OCI-LY3 (cell line): ENCODE data around the gene EMILIN3.

Experiments
- H2AFZ ChIP-seq: fragments of 200-600, 300-600 bp; shearing (Covaris generic); 2 replicates; pipeline ENCODE4 v1.6.0; 2014; ENCODE audit warnings: antibody characterized with exemption, low read depth, low read length
- H3K27ac ChIP-seq: fragments of 200-600, 300-600 bp; sonication (generic); 2 replicates; pipeline ENCODE4 v1.5.1; 2014; ENCODE audit warnings: mild to moderate bottlenecking, low read length, moderate library complexity, mixed read lengths
- H3K27me3 ChIP-seq: fragments of 200-600, 300-600 bp; sonication (generic); 2 replicates; pipeline ENCODE4 v1.6.1; 2014; ENCODE audit warnings: low read depth, low read length, mixed read lengths
- H3K36me3 ChIP-seq: fragments of 200-600, 300-600 bp; sonication (generic); replicated peaks from 2 replicates; pipeline ENCODE3; 2014; ENCODE audit warnings: low read depth, low read length, mixed read lengths
- H3K4me1 ChIP-seq: fragments of 300-600, 200-600 bp; sonication (generic); 2 replicates; pipeline ENCODE4 v1.6.1; 2014; ENCODE audit warnings: low read length, mixed read lengths
- H3K4me2 ChIP-seq: fragments of 200-600, 300-600 bp; sonication (generic); 2 replicates; pipeline ENCODE4 v1.6.1; 2014; ENCODE audit warnings: low read length, mixed read lengths
- H3K4me3 ChIP-seq: fragments of 300-600, 200-600 bp; sonication (generic); 2 replicates; pipeline ENCODE4 v1.5.1; 2014; ENCODE audit warnings: antibody characterized with exemption, mild to moderate bottlenecking, low read length, moderate library complexity
- H3K79me2 ChIP-seq: fragments of 300-600, 200-600 bp; shearing (Covaris generic); 2 replicates; pipeline ENCODE4 v1.6.1; 2014; ENCODE audit warnings: mild to moderate bottlenecking, low read length, mixed read lengths
- H3K9ac ChIP-seq: fragments of 300-600, 200-600 bp; shearing (Covaris generic); 2 replicates; pipeline ENCODE4 v1.6.0; 2014; ENCODE audit warnings: mild to moderate bottlenecking, low read length, moderate library complexity
- H3K9me3 ChIP-seq: fragments of 200-600, 300-600 bp; shearing (Covaris generic); 2 replicates; pipeline ENCODE4 v1.6.1; 2014; ENCODE audit warnings: low read length, mixed read lengths; ENCODE audit not compliant: insufficient read depth
- H4K20me1 ChIP-seq: fragments of 200-600, 300-600 bp; sonication (generic); 2 replicates; pipeline ENCODE4 v1.6.1; 2016; ENCODE audit warnings: low read length, mixed read lengths; ENCODE audit not compliant: insufficient read depth
- CTCF ChIP-seq: fragments of 200-600, 300-600 bp; sonication (generic); IDR thresholded peaks from 2 replicates; pipeline ENCODE4 v1.5.1; 2014; ENCODE audit warnings: antibody characterized with exemption, low read length, low read depth
- EZH2phosphoT487 ChIP-seq: fragments of 200-600 bp; shearing (Covaris generic); IDR thresholded peaks from 2 replicates; pipeline ENCODE4 v1.6.1; 2018; ENCODE audit warnings: antibody characterized with exemption, mixed run types, low read depth

Gene EMILIN3

GRCh38 chr20:41330343-41330720, 36.3 kb downstream of the EMILIN3 start:
- Histone ChIP-seq H3K9me3 (no peaks in the 10 kb centered on the region), H3K4me3 (no peak overlapping the region), H3K4me2 (no peak overlapping the region), H3K79me2 (no peaks in the 10 kb centered on the region), H3K4me1 (no peaks in the 10 kb centered on the region), H3K36me3 (no peaks in the 10 kb centered on the region), H4K20me1 (no peaks in the 10 kb centered on the region), H3K27me3 (peaks cover 12% of the 10 kb centered on the region), H3K27ac (no peak overlapping the region), H2AFZ (no peak overlapping the region), H3K9ac (no peak overlapping the region)
- TF ChIP-seq EZH2phosphoT487 (no peak), CTCF (no peak)

- no peak overlapping the region for H3K4me3 ChIP-seq
- no peaks in the 10 kb centered on the region for H4K20me1 ChIP-seq
These were observed 36.9 kb downstream of the EMILIN3 start for GRCh38 chr20:41329435-41330342.

GRCh38 chr20:41327178-41327577, 39.4 kb downstream of the EMILIN3 start:
- H4K20me1 ChIP-seq = no peaks in the 10 kb centered on the region
- H3K9ac ChIP-seq = no peak overlapping the region
- peaks cover 12% of the 10 kb centered on the region for H3K27me3 ChIP-seq
- H3K4me3 ChIP-seq = no peak overlapping the region
- TF ChIP-seq CTCF (no peak), EZH2phosphoT487 (no peak)
- no peak overlapping the region for H2AFZ ChIP-seq
- H3K36me3 ChIP-seq = no peaks in the 10 kb centered on the region
- no peaks in the 10 kb centered on the region for H3K4me1 ChIP-seq
- no peak overlapping the region for H3K4me2 ChIP-seq
- no peaks in the 10 kb centered on the region for H3K9me3 ChIP-seq
- no peak overlapping the region for H3K27ac ChIP-seq
- no peaks in the 10 kb centered on the region for H3K79me2 ChIP-seq

More at GRCh38 chr20:41329435-41330342, 36.9 kb downstream of the EMILIN3 start:
- no peak overlapping the region for H2AFZ ChIP-seq
- no peaks in the 10 kb centered on the region for H3K9me3 ChIP-seq
- H3K27me3 ChIP-seq = peaks cover 12% of the 10 kb centered on the region
- no peak overlapping the region for H3K9ac ChIP-seq
- TF ChIP-seq CTCF = no peak
- TF ChIP-seq EZH2phosphoT487 = no peak
- H3K27ac ChIP-seq = no peak overlapping the region
- no peaks in the 10 kb centered on the region for H3K79me2 ChIP-seq
- no peak overlapping the region for H3K4me2 ChIP-seq
- no peaks in the 10 kb centered on the region for H3K36me3 ChIP-seq
- no peaks in the 10 kb centered on the region for H3K4me1 ChIP-seq

- H3K36me3 ChIP-seq = no peaks in the 10 kb centered on the region
- H3K4me1 ChIP-seq = peaks cover 12% of the 10 kb centered on the region
- H3K27ac ChIP-seq = no peak overlapping the region
- H3K4me3 ChIP-seq = no peak overlapping the region
- TF ChIP-seq CTCF = no peak
- no peak for TF ChIP-seq EZH2phosphoT487
- H3K9me3 ChIP-seq = no peaks in the 10 kb centered on the region
- no peak overlapping the region for H3K4me2 ChIP-seq
- no peak overlapping the region for H3K9ac ChIP-seq
- no peaks in the 10 kb centered on the region for H4K20me1 ChIP-seq
- H3K79me2 ChIP-seq = no peaks in the 10 kb centered on the region
- H2AFZ ChIP-seq = no peak overlapping the region
- H3K27me3 ChIP-seq = peaks cover 25% of the 10 kb centered on the region
These were observed 45.6 kb downstream of the EMILIN3 start for GRCh38 chr20:41320976-41321375.
